Brain microvascular endothelial cell (primary cell): Measurements from ENCODE around the gene DHDDS.

Experiments
- DNase-seq: peaks from one replicate; pipeline ENCODE4 v3.0.0-alpha.2; 2020
- H3K27ac ChIP-seq: fragments of 250-450 bp; sonication (Bioruptor Pico); 2 replicates; pipeline ENCODE4 v1.5.1; 2020; ENCODE audit warnings: mild to moderate bottlenecking, moderate library complexity
- H3K27me3 ChIP-seq: fragments of 250-450 bp; sonication (Bioruptor Pico); replicated peaks from 2 replicates; pipeline ENCODE4 v1.5.1; 2020; ENCODE audit warnings: mild to moderate bottlenecking
- H3K36me3 ChIP-seq: fragments of 250-450 bp; sonication (Bioruptor Pico); replicated peaks from 2 replicates; pipeline ENCODE4 v1.5.1; 2020; ENCODE audit warnings: mild to moderate bottlenecking
- H3K4me3 ChIP-seq: 2 replicates; pipeline ENCODE4 v1.5.1; 2011; ENCODE audit warnings: low read depth, mild to moderate bottlenecking, control low read depth, low read length, moderate library complexity
- in situ Hi-C: cut with HindIII; loops from 2 replicates; pipeline ENCODE4 v1.10.0; 2017; ENCODE audit warnings: low sequenced_read_pairs, low pct_ligation_motif_present
- TF ChIP-seq, protein P1 (sequence below): IDR thresholded peaks from 2 replicates; pipeline ENCODE4 v1.5.1; 2011; ENCODE audit warnings: low read depth, mild to moderate bottlenecking, moderate library complexity, low read length, control low read depth, inconsistent platforms; ENCODE audit errors: missing control alignments

The DHDDS gene

DNA sequence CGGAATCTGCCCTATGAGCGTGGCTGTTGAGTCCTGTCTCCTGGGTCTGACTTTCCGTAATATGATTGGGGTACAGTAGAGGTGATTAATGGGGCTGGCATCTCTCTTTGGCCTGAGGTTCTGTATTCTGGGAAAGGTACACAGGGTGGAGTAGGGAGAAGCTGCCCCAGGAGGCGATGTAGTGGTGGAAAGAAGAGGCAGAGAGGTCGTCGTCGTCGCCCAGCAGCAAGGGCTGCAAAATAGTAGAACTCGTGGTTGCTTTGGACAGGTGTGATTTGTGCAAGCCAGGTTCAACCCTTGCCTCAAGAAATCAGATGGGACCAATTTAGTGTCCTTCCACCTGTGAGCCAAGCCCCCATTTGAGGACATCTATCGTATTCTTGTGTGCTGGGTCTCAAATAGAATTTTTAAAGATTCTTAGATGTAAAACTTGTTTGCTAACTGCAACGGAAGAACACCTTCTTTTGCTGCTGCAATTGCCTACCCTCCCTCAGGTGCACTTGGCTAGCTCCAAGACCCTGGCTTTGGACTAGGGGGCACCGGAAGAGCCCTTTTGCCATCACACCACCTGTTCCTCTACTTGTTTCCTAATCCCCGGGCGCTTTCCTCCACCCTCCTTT is 38.9 kb downstream of the DHDDS start:
- H3K4me3 ChIP-seq = peak overlapping the region; percentile 74
- no peak for DNase-seq
- in situ Hi-C loops = no loop called here
- peaks cover 48% of the 10 kb centered on the region for H3K36me3 ChIP-seq
- no peaks in the 10 kb centered on the region for H3K27me3 ChIP-seq
- TF ChIP-seq, protein P1, sequence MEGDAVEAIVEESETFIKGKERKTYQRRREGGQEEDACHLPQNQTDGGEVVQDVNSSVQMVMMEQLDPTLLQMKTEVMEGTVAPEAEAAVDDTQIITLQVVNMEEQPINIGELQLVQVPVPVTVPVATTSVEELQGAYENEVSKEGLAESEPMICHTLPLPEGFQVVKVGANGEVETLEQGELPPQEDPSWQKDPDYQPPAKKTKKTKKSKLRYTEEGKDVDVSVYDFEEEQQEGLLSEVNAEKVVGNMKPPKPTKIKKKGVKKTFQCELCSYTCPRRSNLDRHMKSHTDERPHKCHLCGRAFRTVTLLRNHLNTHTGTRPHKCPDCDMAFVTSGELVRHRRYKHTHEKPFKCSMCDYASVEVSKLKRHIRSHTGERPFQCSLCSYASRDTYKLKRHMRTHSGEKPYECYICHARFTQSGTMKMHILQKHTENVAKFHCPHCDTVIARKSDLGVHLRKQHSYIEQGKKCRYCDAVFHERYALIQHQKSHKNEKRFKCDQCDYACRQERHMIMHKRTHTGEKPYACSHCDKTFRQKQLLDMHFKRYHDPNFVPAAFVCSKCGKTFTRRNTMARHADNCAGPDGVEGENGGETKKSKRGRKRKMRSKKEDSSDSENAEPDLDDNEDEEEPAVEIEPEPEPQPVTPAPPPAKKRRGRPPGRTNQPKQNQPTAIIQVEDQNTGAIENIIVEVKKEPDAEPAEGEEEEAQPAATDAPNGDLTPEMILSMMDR = no peak
- no peak overlapping the region for H3K27ac ChIP-seq

DNA sequence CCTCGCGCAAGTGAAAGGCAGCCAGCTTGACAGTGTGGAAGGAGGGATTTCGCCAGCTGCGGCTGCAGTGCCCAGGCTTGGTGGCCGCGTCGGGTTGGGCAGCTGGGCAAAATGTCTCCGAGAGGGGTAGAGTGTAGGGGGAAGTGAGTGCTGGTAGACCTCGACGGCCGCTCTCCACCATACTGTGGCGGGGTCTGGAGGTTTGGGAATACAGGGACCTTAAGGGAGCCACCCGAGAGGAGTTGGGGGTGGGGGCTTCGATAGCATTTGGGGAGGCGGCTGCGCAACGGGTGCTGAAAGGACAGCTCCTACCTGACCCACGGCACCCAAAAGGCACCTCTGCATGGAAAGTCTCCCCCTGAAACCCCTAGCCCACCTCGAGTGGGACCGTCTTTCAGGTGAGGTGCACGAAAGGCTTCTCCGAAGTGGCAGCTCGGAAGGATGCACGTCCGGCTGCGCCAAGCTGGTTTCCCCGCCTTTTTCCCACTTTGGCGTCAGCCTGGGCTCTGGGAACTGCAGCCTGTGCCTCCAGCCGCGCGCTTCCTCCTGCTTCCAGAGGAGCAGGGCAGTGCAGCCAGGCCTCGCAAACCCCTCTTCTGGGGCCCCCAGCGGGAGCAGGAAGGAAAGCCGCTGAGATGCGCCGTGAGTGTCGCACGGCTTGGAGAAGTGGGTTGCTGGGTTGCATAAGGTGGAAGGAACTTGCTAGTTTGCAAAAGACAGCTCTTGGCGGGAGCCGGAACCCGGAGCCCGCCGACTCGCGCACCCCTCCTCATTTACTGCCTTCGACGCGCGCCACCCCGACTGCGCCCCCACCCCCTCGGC is 39.6 kb downstream of the DHDDS start:
- Histone ChIP-seq H3K27ac (no peak overlapping the region), H3K4me3 (peak overlapping the region; percentile 74), H3K27me3 (no peaks in the 10 kb centered on the region), H3K36me3 (peaks cover 48% of the 10 kb centered on the region)
- DNase-seq = peak; percentile 53
- TF ChIP-seq, protein P1 = no peak
- in situ Hi-C loops = no loop called here

DNA sequence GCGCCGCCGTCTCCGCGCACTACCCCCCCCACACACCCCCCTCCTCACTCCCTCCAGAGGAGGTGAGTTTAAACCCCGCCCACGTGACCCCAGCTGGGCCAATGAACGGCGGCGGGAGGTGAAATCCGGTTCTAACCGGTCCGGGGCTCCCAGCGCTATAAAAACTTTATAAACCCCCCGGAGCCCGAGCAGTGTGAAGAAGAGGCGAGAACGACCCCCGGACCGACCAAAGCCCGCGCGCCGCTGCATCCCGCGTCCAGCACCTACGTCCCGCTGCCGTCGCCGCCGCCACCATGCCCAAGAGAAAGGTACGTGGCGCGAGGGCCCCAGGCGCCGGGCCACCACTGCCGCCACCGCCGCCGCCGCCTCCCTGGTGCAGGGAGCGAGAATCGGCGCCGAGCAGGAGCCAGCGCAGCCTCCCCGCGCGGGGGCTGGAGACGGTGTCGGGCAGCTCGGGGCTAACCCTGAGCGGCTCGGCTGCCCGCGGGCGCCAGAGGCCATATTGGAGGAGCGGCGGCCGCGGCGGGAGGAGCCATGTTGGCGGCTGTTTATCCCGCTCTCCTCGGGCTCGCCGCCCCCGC is 40.3 kb downstream of the DHDDS start, which contains the start of gene HMGN2:
Gene HMGN2, plus strand, starts transcription at position 121 of the 581 bp plus-strand sequence. Its CDS starts 173 bp downstream, at position 294.
- Histone ChIP-seq H3K27me3 (no peaks in the 10 kb centered on the region), H3K4me3 (peak within 1 kb of the TSS; percentile 74), H3K27ac (peak within 1 kb of the TSS; percentile 98), H3K36me3 (peaks cover 46% of the 10 kb centered on the region)
- TF ChIP-seq, protein P1 = no peak
- DNase-seq = peak; percentile 68
- in situ Hi-C loops = no loop called here

DNA sequence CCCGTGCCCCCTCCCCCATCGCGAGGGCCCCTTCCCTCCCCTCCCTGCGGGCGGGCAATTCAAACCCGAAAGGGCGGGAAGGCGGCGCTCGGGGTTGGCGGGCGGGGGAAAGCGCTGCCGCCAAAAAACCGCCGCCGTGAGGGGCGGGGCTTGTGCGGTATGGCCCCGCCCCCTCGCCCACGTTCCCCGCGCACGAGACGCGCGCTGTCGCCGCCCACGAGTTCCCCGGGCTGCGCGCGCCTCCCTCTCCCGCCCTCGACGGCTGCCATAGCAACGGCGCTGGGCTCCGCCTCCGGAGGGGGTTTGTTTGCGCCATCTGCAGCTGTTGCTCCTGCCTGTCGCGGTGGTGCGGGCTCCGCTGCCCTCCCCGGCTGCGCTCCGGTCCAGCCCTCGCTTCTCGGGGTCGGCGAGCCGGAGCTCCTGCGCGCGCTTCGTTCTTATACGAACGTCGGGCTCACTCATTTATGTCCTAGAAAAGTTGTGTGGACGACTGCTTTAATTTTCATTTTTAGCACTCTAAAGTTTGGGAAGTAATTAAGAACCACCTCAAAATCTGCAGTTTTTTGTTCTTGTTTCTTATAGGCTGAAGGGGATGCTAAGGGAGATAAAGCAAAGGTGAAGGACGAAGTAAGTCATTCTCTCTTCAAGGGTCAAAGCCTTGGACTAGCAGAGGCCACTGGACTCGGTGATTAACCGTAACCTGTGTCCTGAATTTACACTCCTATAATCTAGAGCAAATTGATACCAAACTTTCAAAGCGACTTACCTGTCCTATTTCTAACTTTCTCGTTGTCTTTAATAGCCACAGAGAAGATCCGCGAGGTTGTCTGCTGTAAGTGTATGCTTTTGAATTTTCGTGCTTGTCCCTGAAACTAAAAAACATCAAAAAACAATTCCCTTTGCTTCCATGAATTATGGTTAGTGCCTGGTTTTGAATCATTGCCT is 41.1 kb downstream of the DHDDS start:
- H3K27ac ChIP-seq = peak overlapping the region; percentile 98
- TF ChIP-seq, protein P1 = no peak
- H3K36me3 ChIP-seq = peaks cover 41% of the 10 kb centered on the region
- peak; percentile 88 for DNase-seq
- peak overlapping the region; percentile 74 for H3K4me3 ChIP-seq
- in situ Hi-C loops = no loop called here
- no peaks in the 10 kb centered on the region for H3K27me3 ChIP-seq

DNA sequence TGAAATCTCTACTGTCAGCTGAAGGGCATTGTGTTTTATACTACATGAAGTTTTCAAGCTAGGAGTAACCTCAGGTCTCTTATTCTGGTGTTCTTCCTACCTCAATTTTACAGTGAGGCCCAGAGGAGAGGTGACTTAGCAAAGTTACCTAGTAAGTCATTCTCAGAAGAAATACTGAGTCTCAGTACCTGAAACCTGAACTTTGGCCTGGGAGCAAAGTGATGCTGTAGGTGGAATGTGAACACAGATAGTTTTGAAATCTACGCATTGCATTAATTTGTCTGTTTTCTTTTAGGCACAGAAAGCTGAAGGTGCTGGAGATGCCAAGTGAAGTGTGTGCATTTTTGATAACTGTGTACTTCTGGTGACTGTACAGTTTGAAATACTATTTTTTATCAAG is 42.7 kb downstream of the DHDDS start:
- peaks cover 32% of the 10 kb centered on the region for H3K36me3 ChIP-seq
- in situ Hi-C loops = no loop called here
- no peak overlapping the region for H3K27ac ChIP-seq
- no peak for DNase-seq
- H3K27me3 ChIP-seq = no peaks in the 10 kb centered on the region
- TF ChIP-seq, protein P1 = no peak
- H3K4me3 ChIP-seq = no peak overlapping the region
